Measurements from ENCODE around the gene ZCCHC7.

GRCh38 chr9:37172557-37172956, 52.2 kb downstream of the ZCCHC7 start:
- TF ChIP-seq CTCF (IDR thresholded peaks at IDR 0.05 in 4 of 5, conservative IDR thresholded peaks at IDR 0.05 in 1 of 5) = no peak
- TF ChIP-seq POLR2A (IDR thresholded peaks at IDR 0.05) = no peak

Data from gastrocnemius medialis (tissue), 4 donors.